ENCODE results near the gene GSC.
"Not testable (repeated sequence)": the region's sequence is repeated elsewhere in the genome, so short reads cannot be mapped to it uniquely, and the experiment has no call there.

Gene GSC

DNA sequence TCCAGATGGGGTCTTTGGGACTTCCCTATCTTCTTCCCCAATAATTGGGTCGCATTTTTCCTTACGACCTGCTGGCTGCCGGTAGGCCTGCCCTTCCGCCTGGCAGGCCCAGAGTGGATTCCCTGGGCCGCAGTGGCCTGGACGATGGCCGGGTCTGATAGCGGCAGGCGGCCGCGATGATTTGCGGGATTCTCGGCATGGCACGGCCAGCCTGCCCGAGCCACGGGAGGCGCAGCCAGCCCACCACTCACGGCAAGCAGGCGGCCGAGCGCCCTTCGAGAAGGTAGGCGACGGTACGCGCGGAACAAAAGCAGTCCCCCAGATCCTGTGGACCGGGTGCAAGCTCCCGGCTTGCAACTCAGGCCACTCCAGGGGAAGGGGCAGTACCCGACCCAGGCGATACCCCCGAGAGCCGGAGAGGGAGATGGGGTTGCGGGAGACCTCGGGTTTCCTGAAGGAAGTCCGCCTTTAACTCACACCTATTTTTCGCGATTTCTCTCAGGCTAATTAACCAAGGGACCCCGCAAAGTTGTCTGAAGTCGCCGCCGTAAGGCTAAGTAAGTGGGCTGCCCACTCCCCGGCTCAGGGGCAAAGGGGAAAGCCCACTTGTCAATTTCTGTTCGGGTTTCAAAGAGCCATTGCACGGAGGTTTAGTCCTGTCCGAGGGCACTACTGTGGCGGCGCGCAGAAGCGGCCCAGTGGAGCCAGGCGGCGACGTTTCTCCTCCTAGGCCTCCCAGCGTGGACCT is 1.4 kb upstream of the GSC start:
- DNase-seq, result no peak

GRCh38 chr14:94770815-94771157 is 873 bp upstream of the GSC start:
- no peak for DNase-seq

DNA sequence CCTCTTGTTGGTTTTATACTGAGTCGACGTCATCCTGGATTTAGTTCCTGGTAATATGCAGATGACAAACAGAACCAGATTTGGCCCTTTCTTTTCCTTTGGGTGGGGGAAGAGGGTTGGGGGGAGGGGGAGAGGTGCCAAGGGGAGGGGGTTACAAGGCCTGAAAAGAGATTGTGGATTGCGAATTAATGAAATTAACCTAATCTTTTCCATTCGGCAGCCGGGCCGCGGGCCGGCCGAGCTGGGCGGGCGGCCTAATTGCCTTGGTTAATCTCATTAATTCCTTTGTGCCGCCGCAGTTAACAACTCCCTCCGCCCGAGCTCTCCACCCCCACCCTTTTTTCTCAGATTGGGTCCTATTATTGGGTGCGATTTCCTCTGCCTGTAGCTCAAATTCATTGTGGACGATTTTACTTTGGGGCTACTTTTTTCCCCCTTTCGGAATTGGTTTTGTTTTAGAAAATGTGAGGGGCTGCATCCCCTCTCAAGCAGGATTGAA is 387 bp upstream of the GSC start:
- DNase-seq, result no peak

DNA sequence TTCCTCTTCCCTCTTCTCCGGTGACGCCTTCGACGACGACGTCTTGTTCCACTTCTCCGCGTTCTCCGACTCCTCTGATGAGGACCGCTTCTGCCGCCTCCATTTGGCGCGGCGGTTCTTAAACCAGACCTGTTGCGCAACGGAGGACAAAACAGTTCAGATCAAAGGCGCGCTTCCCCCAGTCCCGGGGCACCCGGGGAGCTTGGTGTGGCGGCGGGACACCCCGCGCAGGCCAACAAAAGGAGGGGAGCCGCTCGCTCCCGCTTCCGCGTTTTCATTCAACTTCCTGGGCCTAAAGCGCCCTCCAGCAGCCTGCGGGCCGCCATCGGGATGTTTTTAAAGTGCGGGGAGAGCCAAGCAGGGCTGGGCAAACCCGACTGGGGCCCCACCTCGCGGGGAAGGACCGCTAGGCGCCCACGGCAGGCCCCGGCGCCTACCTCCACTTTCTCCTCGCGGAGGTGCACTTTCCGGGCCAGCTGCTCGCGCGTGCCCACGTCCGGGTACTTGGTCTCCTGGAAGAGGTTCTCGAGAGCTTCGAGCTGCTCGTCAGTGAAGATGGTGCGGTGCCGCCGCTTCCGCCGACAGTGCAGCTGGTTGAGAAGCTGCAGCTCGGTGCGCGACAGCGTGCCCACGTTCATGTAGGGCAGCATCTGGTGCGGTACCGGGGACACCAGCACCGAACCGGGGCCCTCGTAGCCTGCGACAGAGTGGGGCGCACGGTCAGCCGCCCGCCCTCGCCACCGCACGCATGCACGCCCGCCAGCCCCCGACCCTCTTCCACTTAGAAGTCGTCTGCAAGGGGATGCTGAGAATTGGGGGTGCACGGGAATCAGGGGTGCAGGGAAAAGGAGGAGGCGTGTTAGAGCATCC is 1.2 kb downstream of the GSC start:
- DNase-seq, result no peak

GRCh38 chr14:94768141-94768520 is 1.8 kb downstream of the GSC start:
- no peak for DNase-seq

DNA sequence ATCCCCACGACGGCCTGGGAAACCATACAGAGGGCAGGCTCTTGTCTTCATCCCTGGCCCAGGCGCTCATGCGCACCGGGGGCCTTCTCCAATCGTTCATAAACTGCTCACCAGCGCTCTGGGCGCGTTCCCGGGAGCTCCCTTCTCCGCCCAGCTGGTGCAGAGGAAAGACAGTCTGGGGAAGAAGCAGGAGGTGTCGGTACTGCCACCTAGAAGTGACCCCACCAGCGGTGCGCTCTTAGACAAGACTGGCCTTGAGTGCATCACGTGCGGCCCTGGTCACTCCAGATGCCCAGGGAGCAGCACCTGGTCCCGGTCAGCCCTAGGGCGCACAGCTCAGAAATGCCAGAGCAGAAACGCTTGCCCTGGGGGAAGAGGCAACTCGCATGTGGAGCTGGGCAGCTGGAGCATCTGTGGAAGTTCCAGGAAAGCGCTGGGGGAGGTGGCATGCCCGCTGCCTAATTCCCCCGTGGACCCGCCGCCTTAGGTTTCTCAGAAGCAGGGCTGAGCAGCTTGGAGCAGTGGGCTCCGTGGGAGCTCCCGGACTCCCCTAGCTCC is 2.5 kb downstream of the GSC start:
- no peak for DNase-seq

GRCh38 chr14:94764573-94764972 is 5.3 kb downstream of the GSC start:
- DNase-seq, result no peak

GRCh38 chr14:94762431-94762830 is 7.5 kb downstream of the GSC start:
- DNase-seq, result no peak

DNA sequence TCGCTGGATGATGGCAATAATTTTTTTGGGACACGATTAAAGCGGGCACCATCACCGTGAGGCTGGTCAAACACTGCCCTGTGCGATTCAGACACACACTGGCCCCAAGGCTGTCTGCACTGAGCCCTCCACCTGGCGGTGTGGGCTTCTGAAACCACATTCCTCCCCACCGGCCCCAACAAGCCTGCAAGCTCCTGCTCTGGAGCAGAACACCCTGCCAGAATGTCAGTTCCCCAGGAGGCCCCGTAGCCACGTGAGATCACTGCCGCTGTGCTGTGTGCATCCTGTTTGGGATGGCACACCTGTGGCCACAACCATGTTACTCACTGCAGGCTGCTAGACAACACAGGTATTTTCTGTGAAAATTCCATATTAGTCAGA is 7.9 kb downstream of the GSC start:
- no peak for DNase-seq

- DNase-seq, result no peak
Observed at GRCh38 chr14:94761348-94761996, 8.4 kb downstream of the GSC start.

DNA sequence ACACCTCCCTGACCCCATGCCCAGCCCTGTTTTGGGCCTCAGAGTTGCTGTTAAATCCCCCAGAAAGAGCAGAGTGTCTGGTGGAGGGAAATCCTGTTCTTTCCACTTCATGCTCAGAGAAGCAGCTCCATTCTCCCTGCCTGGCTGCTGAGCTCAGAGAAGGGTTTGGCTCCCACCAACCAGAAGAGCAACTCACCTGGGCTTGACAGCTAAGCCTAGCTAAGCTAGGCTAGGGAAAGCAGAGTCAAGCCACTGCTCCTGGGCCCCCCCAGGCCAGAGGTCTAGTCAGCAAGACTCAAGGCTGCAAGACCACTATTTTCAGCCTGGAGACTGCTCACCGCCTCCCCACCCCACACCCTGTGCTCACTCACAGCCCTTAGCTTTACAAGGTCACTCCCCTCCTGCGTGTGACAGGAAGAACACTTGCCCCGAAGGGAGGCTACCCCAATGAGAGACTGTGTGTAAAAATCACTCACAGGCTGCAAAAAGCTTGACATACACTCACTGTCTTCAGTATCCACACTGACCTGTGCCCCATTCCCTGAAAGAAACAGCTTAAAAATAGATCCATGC is 13.5 kb downstream of the GSC start:
- DNase-seq, result no peak

- DNase-seq, result no peak
Observed at GRCh38 chr14:94754391-94754942, 15.4 kb downstream of the GSC start.

DNA sequence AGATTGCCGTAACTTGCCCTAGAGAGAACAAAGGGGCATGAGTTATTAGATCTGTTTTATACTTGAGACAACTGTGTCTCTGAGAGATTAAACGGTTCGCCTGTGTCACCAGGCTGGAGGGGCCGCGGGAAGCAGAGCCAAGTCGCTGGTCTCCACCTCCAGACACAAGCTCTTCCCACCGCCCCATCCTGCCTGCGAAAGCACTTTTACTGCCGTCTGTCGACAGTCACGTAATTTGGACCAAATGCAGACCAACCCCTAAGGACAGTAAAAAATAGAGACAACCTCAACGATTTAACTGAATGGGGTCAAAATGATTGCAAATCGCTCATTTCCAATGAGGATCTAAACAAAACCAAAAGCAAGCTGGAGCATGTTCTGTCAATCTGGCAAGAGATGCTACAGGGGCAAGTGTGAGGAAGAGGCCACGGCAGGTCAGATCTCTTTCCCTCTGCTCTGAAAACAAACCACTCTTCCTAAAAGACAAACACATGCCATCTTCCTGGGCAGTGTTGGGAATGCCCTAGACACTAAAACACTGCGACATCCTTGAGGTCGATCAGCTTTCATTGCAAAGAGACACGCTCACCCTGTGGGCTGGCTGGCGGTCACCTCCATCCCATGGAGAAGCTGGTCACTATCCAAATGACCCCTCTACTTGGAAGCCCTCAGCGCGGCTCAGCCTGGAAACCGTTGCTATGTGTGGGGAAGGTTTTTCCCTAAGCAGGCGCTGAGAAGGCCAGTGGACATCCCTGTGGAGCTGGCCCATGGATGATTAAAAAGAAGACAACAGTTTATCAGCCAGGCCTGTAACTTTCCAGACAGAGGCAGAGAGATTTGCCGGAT is 17.1 kb downstream of the GSC start:
- no peak for DNase-seq

DNA sequence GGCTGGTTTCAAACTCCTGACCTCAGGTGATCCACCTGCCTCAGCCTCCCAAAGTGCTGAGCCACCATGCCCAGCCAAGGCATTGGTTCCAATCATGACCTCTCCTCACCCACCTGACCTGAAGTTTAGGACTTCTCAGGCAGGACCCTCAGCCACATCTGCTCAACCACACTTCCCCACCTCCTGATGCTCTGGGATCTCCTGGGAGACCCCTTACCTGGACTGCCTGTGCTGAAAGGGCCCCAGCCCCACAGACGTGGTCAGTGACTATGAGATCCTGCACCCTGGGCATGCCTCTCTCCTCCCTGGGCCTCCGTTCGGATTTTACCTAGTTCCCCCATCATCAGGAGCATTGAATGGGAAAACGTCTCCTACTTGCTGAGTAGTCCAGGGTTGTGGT is 18.0 kb downstream of the GSC start:
- no peak for DNase-seq

DNA sequence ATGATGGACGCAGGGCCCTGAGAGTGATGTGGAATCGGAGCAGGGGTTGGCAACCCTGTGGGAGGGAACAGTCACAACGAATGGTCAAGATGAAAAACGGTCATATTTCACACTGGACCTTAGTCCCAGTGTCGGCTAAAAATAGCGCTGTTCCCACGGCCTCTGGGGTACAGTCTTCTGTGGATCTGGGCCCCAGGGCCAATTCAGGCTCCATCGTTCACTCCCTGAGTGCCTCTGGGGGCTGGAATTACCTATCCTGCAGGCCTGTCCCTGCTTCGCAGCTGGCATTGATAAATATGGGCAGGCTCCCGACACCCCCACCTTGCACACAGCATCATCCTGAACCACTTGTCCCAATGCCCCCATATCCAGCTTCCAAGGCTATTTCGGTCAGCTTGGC is 18.6 kb downstream of the GSC start:
- DNase-seq, result no peak

DNA sequence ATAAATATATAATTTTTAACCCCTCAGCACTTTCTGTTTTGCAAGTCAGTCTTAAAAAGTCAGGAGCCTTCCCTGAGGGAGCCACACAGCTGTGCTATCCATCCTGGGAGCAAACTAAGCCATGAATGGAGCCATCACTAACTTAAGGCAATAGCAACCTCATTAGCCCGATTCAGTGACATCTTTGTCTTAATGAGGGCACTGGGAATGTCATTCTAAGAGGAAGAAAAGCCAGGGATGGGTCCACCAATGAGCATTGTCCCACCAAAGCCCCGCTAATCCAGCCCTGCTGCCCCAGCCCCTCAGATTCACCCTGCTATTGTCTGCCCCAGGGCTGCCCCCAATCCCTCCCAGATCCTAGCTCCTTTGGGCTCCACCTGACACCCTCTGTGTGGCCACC is 19.5 kb downstream of the GSC start:
- DNase-seq, result no peak

DNA sequence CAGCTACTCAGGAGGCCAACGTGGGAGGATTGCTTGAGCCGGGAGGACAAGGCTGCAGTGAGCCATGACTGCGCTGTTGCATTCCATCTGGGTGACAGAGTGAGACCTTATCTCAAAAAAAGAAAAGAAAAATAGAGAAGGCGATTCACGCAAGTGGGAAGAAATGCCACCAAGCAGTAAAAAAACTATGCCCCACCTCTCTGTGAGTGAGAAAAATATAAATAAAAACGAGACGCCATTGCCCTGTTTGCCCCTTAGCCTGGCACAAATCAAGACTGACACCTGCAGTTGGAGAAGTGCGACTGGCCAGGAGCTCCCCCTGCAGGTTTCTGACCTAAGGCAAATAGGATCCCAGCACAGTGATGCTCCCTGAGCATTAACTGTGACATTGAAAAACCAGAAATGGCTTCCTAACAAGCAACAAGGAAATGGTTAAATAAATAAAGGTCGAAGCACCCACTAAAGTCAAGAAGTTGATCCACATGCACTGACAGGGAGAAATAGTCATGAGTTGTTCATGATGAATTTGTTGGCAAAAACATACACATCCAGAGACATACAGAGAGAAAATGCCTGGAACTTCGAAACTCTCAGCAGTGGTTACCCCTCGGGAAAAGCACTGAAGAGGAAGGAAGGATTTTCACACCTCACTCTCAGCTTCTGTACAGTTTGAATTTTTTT is 21.1 kb downstream of the GSC start:
- no peak for DNase-seq

DNA sequence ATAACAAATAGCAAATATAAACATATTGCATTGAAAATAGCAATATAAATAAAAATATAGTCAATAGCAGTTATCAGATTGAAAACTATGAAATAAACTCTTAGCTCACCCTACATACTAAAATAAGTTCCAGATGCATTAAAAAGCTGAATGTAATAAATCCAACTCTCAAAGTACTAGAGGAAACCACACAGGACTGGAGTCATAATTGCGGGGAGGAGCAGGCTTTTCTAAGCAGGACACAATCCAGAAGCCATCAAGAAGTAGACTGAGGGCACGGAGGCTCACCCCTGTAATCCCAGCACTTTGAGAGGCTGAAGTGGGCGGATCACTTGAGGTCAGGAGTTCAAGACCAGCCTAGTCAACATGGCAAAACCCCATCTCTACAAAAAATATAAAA is 22.2 kb downstream of the GSC start:
- no peak for DNase-seq

DNA sequence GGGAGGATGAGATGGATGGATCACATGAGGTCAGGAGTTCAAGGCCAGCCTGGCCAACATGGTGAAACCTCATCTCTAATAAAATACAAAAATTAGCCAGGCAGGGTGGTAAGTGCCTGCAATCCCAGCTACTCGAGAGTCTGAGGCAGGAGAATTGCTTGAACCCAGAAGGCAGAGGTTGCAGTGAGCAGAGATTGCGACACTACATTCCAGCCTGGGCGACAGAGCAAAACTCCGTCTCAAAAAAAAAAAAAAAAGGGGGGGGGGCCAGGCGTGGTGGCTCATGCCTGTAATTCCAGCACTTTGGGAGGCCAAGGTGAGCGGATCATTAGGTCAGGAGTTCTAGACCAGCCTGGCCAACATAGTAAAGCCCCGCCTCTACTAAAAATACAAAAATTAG is 22.8 kb downstream of the GSC start:
- not testable (repeated sequence) for DNase-seq

GRCh38 chr14:94746131-94746530 is 23.8 kb downstream of the GSC start:
- DNase-seq, result no peak

DNA sequence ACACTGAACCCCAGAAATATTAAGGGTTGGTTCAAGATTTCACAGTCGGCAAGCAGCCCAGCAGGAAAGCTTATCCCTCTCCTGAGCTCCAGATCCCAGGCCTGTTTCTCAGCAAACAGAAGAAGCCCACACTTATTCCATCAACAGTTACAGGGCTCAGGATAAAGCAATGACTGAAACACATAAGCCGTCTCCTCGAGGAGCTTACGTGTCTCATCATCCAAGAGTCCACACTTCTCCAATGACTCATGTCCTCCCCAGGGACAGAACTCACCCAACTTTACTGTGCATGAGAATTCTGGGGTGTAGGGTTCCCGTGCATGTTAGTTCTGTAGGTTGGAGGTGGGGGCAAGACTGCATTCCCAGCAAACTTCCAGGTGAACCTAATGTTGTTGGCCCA is 31.2 kb downstream of the GSC start:
- DNase-seq, result no peak

Measured in stimulated activated CD4-positive, alpha-beta T cell treated with anti-CD3 and anti-CD28 coated beads, Interleukin-4, amount 100 ng/mL, for 24 hours (primary cell).